GM23248 (cell line): ENCODE results near the gene FZD7. TPM values are rescaled to one million over a fixed set of nuclear protein-coding genes. Genes with fewer than 3 reads are reported as not detected.

Source experiments
- DNase-seq: peaks from one replicate; pipeline ENCODE4 v3.0.0-alpha.2; 2015
- H2AFZ ChIP-seq: fragments of 200-600 bp; sonication (generic); 2 replicates; pipeline ENCODE4 v1.6.1; 2016; ENCODE audit warnings: antibody characterized with exemption
- H3F3A ChIP-seq: fragments of 200-600 bp; sonication (generic); 2 replicates; pipeline ENCODE4 v1.6.1; 2016; ENCODE audit warnings: mild to moderate bottlenecking, antibody characterized with exemption, mixed run types; ENCODE audit not compliant: insufficient read depth
- H3K27ac ChIP-seq: fragments of 200-600 bp; sonication (generic); 2 replicates; pipeline ENCODE4 v1.5.1; 2016; ENCODE audit warnings: mild to moderate bottlenecking
- H3K27me3 ChIP-seq: fragments of 200-600 bp; sonication (generic); replicated peaks from 2 replicates; pipeline ENCODE4 v1.6.1; 2016; ENCODE audit warnings: mild to moderate bottlenecking; ENCODE audit not compliant: insufficient read depth
- H3K36me3 ChIP-seq: fragments of 200-600 bp; sonication (generic); 2 replicates; pipeline ENCODE4 v1.6.1; 2016; ENCODE audit warnings: low read depth, mild to moderate bottlenecking
- H3K4me1 ChIP-seq: fragments of 200-600 bp; sonication (generic); 2 replicates; pipeline ENCODE4 v1.6.1; 2016; ENCODE audit warnings: mild to moderate bottlenecking; ENCODE audit not compliant: insufficient read depth
- H3K4me2 ChIP-seq: fragments of 200-600 bp; sonication (generic); one replicate; pipeline ENCODE4 v1.6.1; 2016; ENCODE audit warnings: mild to moderate bottlenecking; ENCODE audit not compliant: unreplicated experiment
- H3K4me3 ChIP-seq: fragments of 200-600 bp; sonication (generic); 2 replicates; pipeline ENCODE4 v1.5.1; 2016; ENCODE audit warnings: mild to moderate bottlenecking
- H3K79me2 ChIP-seq: fragments of 200-600 bp; sonication (generic); 2 replicates; pipeline ENCODE4 v1.6.1; 2016; ENCODE audit warnings: mild to moderate bottlenecking; ENCODE audit not compliant: insufficient read depth
- H3K9ac ChIP-seq: fragments of 200-600 bp; sonication (generic); 2 replicates; pipeline ENCODE4 v1.6.1; 2016; ENCODE audit warnings: mild to moderate bottlenecking
- H3K9me2 ChIP-seq: fragments of 200-600 bp; sonication (generic); 2 replicates; pipeline ENCODE4 v1.6.1; 2016; ENCODE audit warnings: mixed run types, mild to moderate bottlenecking, moderate library complexity; ENCODE audit not compliant: insufficient read depth
- H3K9me3 ChIP-seq: fragments of 200-600 bp; sonication (generic); one replicate; pipeline ENCODE4 v1.6.1; 2017; ENCODE audit warnings: low read depth
- H4K20me1 ChIP-seq: fragments of 200-600 bp; sonication (generic); 2 replicates; pipeline ENCODE4 v1.6.0; 2016; ENCODE audit not compliant: insufficient read depth
- EZH2 ChIP-seq: fragments of 200-600 bp; sonication (generic); IDR thresholded peaks from 2 replicates; pipeline ENCODE4 v1.6.1; 2018; ENCODE audit warnings: antibody characterized with exemption, mild to moderate bottlenecking; ENCODE audit not compliant: insufficient read depth, poor library complexity, severe bottlenecking
- EZH2phosphoT487 ChIP-seq: fragments of 200-600 bp; sonication (generic); IDR thresholded peaks from 2 replicates; pipeline ENCODE4 v1.6.1; 2018; ENCODE audit warnings: antibody characterized with exemption, moderate library complexity, mild to moderate bottlenecking, low read depth; ENCODE audit not compliant: insufficient read depth
- WGBS, 2 experiments: methylation state at CpG; one replicate each; pipeline ENCODE4 v1.1.6; 2015 to 2017; ENCODE audit warnings: low lambda C conversion rate in 2 of 2, low coverage in 1 of 2; ENCODE audit errors: missing lambda C conversion rate in 2 of 2; 5-methylcytosine and 5-hydroxymethylcytosine counted together
- in situ Hi-C: fragments of 300-500 bp; cut with MboI; formaldehyde crosslinking; loops from 2 replicates; pipeline ENCODE4 v1.15.0; 2020
- polyA plus RNA-seq: library from polyadenylated mRNA; unstranded; fragments of >200 nt; fragmentation: Nextera tagmentation; extraction: Ambion mirVana; gene quantifications from 2 replicates; pipeline ENCODE4 v1.2.1, GENCODE V29; 2016
- total RNA-seq: library from RNA; depleted of rRNA; stranded (reverse); fragments of >200 nt; shearing (Covaris generic); gene quantifications from 2 replicates; pipeline ENCODE4 v1.2.3, GENCODE V29; 2014

FZD7 gene
- total and polyA plus RNA-seq, 2 experiments from 2014 or later, result 19.4 to 56.4 TPM

- Histone ChIP-seq H3K27ac (no peak overlapping the region), H3K9ac (no peak overlapping the region), H3K9me2 (no peaks in the 10 kb centered on the region), H3K79me2 (peaks cover 24% of the 10 kb centered on the region), H4K20me1 (no peaks in the 10 kb centered on the region), H3K27me3 (no peaks in the 10 kb centered on the region), H3K36me3 (no peaks in the 10 kb centered on the region), H3K9me3 (no peaks in the 10 kb centered on the region), H2AFZ (no peak overlapping the region), H3F3A (peaks cover 17% of the 10 kb centered on the region; the same call in 1 of the 2 replicates), H3K4me2 (no peak overlapping the region), H3K4me3 (no peak overlapping the region), H3K4me1 (peaks cover 33% of the 10 kb centered on the region)
- in situ Hi-C loops, result no loop called here
- TF ChIP-seq EZH2phosphoT487 (no peak), EZH2 (no peak)
- 30% methylated on average over 5 of the region's 5 CpGs for WGBS, 2 experiments
- DNase-seq, result peak; percentile 70
Measured at GRCh38 chr2:202042444-202042843, 8.8 kb downstream of the FZD7 start.

GRCh38 chr2:202043475-202043874, 9.8 kb downstream of the FZD7 start:
- Histone ChIP-seq H2AFZ (no peak overlapping the region), H3K4me3 (no peak overlapping the region), H4K20me1 (no peaks in the 10 kb centered on the region), H3K79me2 (peaks cover 13% of the 10 kb centered on the region), H3K4me1 (peaks cover 23% of the 10 kb centered on the region), H3K27me3 (no peaks in the 10 kb centered on the region), H3F3A (peaks cover 8% of the 10 kb centered on the region; the same call in 1 of the 2 replicates), H3K9me2 (no peaks in the 10 kb centered on the region), H3K36me3 (no peaks in the 10 kb centered on the region), H3K27ac (no peak overlapping the region), H3K4me2 (no peak overlapping the region), H3K9ac (no peak overlapping the region), H3K9me3 (no peaks in the 10 kb centered on the region)
- TF ChIP-seq EZH2phosphoT487, result no peak
- TF ChIP-seq EZH2, result no peak
- no peak for DNase-seq
- WGBS, 2 experiments, result 89 to 91% methylated on average over 6 of the region's 6 CpGs
- in situ Hi-C loops, result no loop called here

DNA sequence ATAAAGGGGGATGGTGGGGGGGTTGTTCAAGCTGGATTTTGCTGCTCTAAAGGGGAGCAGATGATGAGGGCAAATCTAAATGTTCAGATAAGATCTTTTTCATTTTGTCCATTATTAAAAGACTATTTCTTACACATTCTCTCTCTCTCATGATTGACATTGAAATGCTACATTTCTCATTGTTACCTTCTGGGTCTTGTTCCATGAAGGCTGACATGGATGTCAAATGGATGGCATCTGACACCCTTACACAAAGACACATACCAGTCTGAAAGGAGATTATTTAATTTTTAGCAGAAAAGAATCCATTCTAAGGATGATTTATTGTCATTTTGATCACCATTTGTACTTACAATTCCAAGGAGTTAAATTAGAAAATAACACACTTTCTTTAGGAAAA, 11.1 kb downstream of the FZD7 start:
- H3K79me2 ChIP-seq, result peaks cover under 1% of the 10 kb centered on the region; the same call in 1 of the 2 replicates
- H2AFZ ChIP-seq, result no peak overlapping the region
- no peak overlapping the region for H3K9ac ChIP-seq
- no peaks in the 10 kb centered on the region for H4K20me1 ChIP-seq
- H3K9me2 ChIP-seq, result no peaks in the 10 kb centered on the region
- no peaks in the 10 kb centered on the region for H3K36me3 ChIP-seq
- TF ChIP-seq EZH2 (no peak), EZH2phosphoT487 (no peak)
- no peak for DNase-seq
- no peak overlapping the region for H3K4me3 ChIP-seq
- no peak overlapping the region for H3K27ac ChIP-seq
- H3K9me3 ChIP-seq, result no peaks in the 10 kb centered on the region
- peaks cover 10% of the 10 kb centered on the region; the same call in 1 of the 2 replicates for H3K4me1 ChIP-seq
- H3K4me2 ChIP-seq, result no peak overlapping the region
- in situ Hi-C loops, result no loop called here
- H3F3A ChIP-seq, result 0 out of 2 replicates have a peak, but pooled peaks cover 5% of the 10 kb centered on the region
- H3K27me3 ChIP-seq, result no peaks in the 10 kb centered on the region

DNA sequence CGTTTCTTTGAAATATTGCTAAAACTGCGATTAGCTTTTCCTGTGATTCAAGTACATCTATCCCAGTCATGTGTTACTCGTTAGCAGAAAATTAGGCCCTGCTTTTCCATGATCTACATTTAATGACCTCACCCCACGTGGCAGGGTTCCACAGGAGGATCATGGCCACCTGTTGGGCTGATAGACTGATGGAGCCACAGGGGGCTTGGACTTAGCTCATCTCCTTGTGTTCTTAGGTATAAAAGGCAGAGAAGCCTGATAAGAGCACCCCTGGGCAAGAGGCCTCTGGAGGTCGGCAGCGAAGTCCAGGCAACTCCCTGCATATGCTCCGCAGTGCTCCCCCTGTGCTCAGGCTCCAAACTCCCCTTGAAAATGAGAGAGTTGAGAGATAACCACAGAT, 12.9 kb downstream of the FZD7 start:
- in situ Hi-C loops, result no loop called here
- Histone ChIP-seq H3F3A (0 out of 2 replicates have a peak, but pooled peaks cover 8% of the 10 kb centered on the region), H3K27me3 (no peaks in the 10 kb centered on the region), H3K9ac (no peak overlapping the region), H3K9me2 (no peaks in the 10 kb centered on the region), H3K79me2 (no peaks in the 10 kb centered on the region), H3K27ac (no peak overlapping the region), H3K9me3 (no peaks in the 10 kb centered on the region), H2AFZ (no peak overlapping the region), H3K4me2 (no peak overlapping the region), H3K4me1 (peaks cover 14% of the 10 kb centered on the region), H3K36me3 (no peaks in the 10 kb centered on the region), H3K4me3 (no peak overlapping the region), H4K20me1 (no peaks in the 10 kb centered on the region)
- DNase-seq, result no peak
- WGBS, 2 experiments, result 69 to 81% methylated on average over 7 of the region's 7 CpGs
- no peak for TF ChIP-seq EZH2
- TF ChIP-seq EZH2phosphoT487, result no peak

GRCh38 chr2:202049092-202049728, 15.6 kb downstream of the FZD7 start:
- Histone ChIP-seq H3K4me3 (no peak overlapping the region), H3K9ac (no peak overlapping the region), H3K79me2 (no peaks in the 10 kb centered on the region), H2AFZ (no peak overlapping the region), H3K9me3 (no peaks in the 10 kb centered on the region), H3K27ac (no peak overlapping the region), H3F3A (peaks cover 10% of the 10 kb centered on the region), H3K36me3 (no peaks in the 10 kb centered on the region), H3K4me2 (no peak overlapping the region), H3K4me1 (peaks cover 12% of the 10 kb centered on the region), H3K9me2 (no peaks in the 10 kb centered on the region), H3K27me3 (no peaks in the 10 kb centered on the region), H4K20me1 (no peaks in the 10 kb centered on the region)
- no peak for DNase-seq
- TF ChIP-seq EZH2, result no peak
- no peak for TF ChIP-seq EZH2phosphoT487
- in situ Hi-C loops, result no loop called here
- 98 to 100% methylated on average over 2 of the region's 2 CpGs for WGBS, 2 experiments
